HEK293 (cell line): ENCODE data around the gene KLK2.
A peak's percentile ranks its signal among the peaks of the same experiment; 100 is the strongest.

ENCODE experiments used
- CTCF ChIA-PET: fragments of 350-600 bp; formaldehyde crosslinking; extraction: SDS; loops from one replicate; lab custom pipeline; 2021; ENCODE audit warnings: antibody characterized with exemption; lab: Yijun Ruan, JAX
- POLR2A ChIA-PET: fragments of 300-600 bp; formaldehyde crosslinking; extraction: SDS; loops from one replicate; lab custom pipeline; 2020; ENCODE audit warnings: antibody characterized with exemption, inconsistent platforms; lab: Yijun Ruan, JAX
- H3K27ac ChIP-seq: fragments of 200-500 bp; sonication (Bioruptor generic); 2 replicates; pipeline ENCODE4 v1.5.1; 2014; ENCODE audit warnings: low read depth, low read length, control low read depth, inconsistent platforms; ENCODE audit errors: extremely low read depth
- H3K36me3 ChIP-seq, 2 experiments: fragments of 200-500 bp in 1 of 2; sonication (Bioruptor generic) in 1 of 2; 1 replicate in 1 of 2; 2 replicates in 1 of 2; pipeline ENCODE4 v1.5.1; 2014 to 2017; ENCODE audit warnings: inconsistent platforms in 2 of 2, low read length in 2 of 2; ENCODE audit not compliant: control insufficient read depth in 2 of 2, insufficient read depth in 1 of 2
- H3K4me1 ChIP-seq: fragments of 200-500 bp; sonication (Bioruptor generic); 2 replicates; pipeline ENCODE4 v1.5.1; 2014; ENCODE audit warnings: mild to moderate bottlenecking, low read length, inconsistent platforms; ENCODE audit not compliant: control insufficient read depth, insufficient read depth
- H3K4me3 ChIP-seq: 2 replicates; pipeline ENCODE4 v1.5.1; 2011; ENCODE audit warnings: low read depth, mild to moderate bottlenecking, control low read depth, low read length, moderate library complexity
- H3K9me3 ChIP-seq: fragments of 200-500 bp; sonication (Bioruptor generic); 2 replicates; pipeline ENCODE4 v1.5.1; 2014; ENCODE audit warnings: low read depth, low read length, inconsistent platforms; ENCODE audit not compliant: control insufficient read depth, insufficient read depth
- BCL11A ChIP-seq: fragments of 450-650 bp; formaldehyde crosslinking; IDR thresholded peaks from 2 replicates; pipeline ENCODE4 v1.5.1; 2016; ENCODE audit warnings: low read depth, missing biosample characterization, missing genetic modification characterization
- KLF16 ChIP-seq: fragments of 450-650 bp; formaldehyde crosslinking; IDR thresholded peaks from 2 replicates; pipeline ENCODE4 v1.5.1; 2017; ENCODE audit warnings: missing biosample characterization, missing genetic modification characterization
- PRDM10 ChIP-seq: fragments of 450-650 bp; formaldehyde crosslinking; IDR thresholded peaks from 2 replicates; pipeline ENCODE4 v1.5.1; 2016; ENCODE audit warnings: missing biosample characterization, missing genetic modification characterization
- YY2 ChIP-seq: fragments of 450-650 bp; formaldehyde crosslinking; IDR thresholded peaks from 2 replicates; pipeline ENCODE4 v1.5.1; 2016; ENCODE audit warnings: missing biosample characterization, missing genetic modification characterization
- ZFP37 ChIP-seq: fragments of 450-650 bp; formaldehyde crosslinking; IDR thresholded peaks from 2 replicates; pipeline ENCODE4 v1.5.1; 2016; ENCODE audit warnings: missing biosample characterization, missing genetic modification characterization
- ZNF146 ChIP-seq: fragments of 450-650 bp; formaldehyde crosslinking; IDR thresholded peaks from 2 replicates; pipeline ENCODE4 v1.5.1; 2016; ENCODE audit warnings: missing biosample characterization, missing genetic modification characterization
- ZNF221 ChIP-seq: fragments of 450-650 bp; formaldehyde crosslinking; IDR thresholded peaks from 2 replicates; pipeline ENCODE4 v1.5.1; 2017; ENCODE audit warnings: missing biosample characterization, missing genetic modification characterization, borderline replicate concordance
- ZNF239 ChIP-seq: fragments of 450-650 bp; formaldehyde crosslinking; IDR thresholded peaks from 2 replicates; pipeline ENCODE4 v1.5.1; 2016; ENCODE audit warnings: missing biosample characterization, missing genetic modification characterization
- ZNF510 ChIP-seq: fragments of 450-650 bp; formaldehyde crosslinking; IDR thresholded peaks from 2 replicates; pipeline ENCODE4 v1.5.1; 2018; ENCODE audit warnings: mild to moderate bottlenecking, missing genetic modification characterization, missing biosample characterization; ENCODE audit not compliant: insufficient replicate concordance
- ZNF513 ChIP-seq: fragments of 450-650 bp; IDR thresholded peaks from 2 replicates; pipeline ENCODE4 v1.5.1; 2018; ENCODE audit warnings: missing biosample characterization, missing genetic modification characterization
- ZNF621 ChIP-seq: fragments of 450-650 bp; formaldehyde crosslinking; IDR thresholded peaks from 2 replicates; pipeline ENCODE4 v1.5.1; 2017; ENCODE audit warnings: missing biosample characterization, missing genetic modification characterization

KLK2 gene

GRCh38 chr19:50861010-50861409 lies 12.2 kb upstream of the KLK2 start:
- CTCF ChIA-PET = interaction anchor here (0.6 kb wide), 1 partner anchor 154 kb away, joined by 3 read pairs; no protein-coding TSS in a partner anchor

GRCh38 chr19:50861496-50862286 lies 11.5 kb upstream of the KLK2 start:
- no peak for TF ChIP-seq ZNF621
- no peak for TF ChIP-seq ZNF221 (tag by site-specific recombination)
- ChIA-PET CTCF (interaction anchor here (0.6 to 0.8 kb wide), 2 partner anchors 46 to 155 kb away, joined by 3 to 4 read pairs; no protein-coding TSS in a partner anchor), POLR2A (interaction anchor here (1.0 kb wide), 1 partner anchor 57 kb away, joined by 3 read pairs; no protein-coding TSS in a partner anchor)
- Histone ChIP-seq H3K27ac (no peak overlapping the region), H3K4me1 (no peaks in the 10 kb centered on the region), H3K9me3 (no peaks in the 10 kb centered on the region), H3K4me3 (no peak overlapping the region), H3K36me3 (no peaks in the 10 kb centered on the region)

More at GRCh38 chr19:50861010-50861409, 12.2 kb upstream of the KLK2 start:
- Histone ChIP-seq H3K27ac (no peak overlapping the region), H3K9me3 (no peaks in the 10 kb centered on the region), H3K36me3 (no peaks in the 10 kb centered on the region), H3K4me1 (no peaks in the 10 kb centered on the region), H3K4me3 (no peak overlapping the region)
- TF ChIP-seq PRDM10 (tag by site-specific recombination) (0 out of 2 replicates have a peak, but pooled peaks have one; percentile 19), ZNF510 (tag by site-specific recombination) (no peak), ZNF239 (tag by site-specific recombination) (no peak), ZNF513 (tag by site-specific recombination) (no peak), ZFP37 (tag by site-specific recombination) (no peak), YY2 (tag by site-specific recombination) (no peak), KLF16 (tag by site-specific recombination) (no peak), ZNF146 (tag by site-specific recombination) (no peak)
- POLR2A ChIA-PET = interaction anchor here (1.0 kb wide), 1 partner anchor 56 kb away, joined by 3 read pairs; no protein-coding TSS in a partner anchor

- no peak overlapping the region for H3K4me3 ChIP-seq
- ChIA-PET CTCF (interaction anchor here (0.7 kb wide), 1 partner anchor 334 kb away, joined by 3 read pairs; no protein-coding TSS in a partner anchor), POLR2A (no interaction called here)
- no peak for TF ChIP-seq BCL11A
- TF ChIP-seq, all 188 proteins: peak for 0
- no peaks in the 10 kb centered on the region for H3K9me3 ChIP-seq
- H3K4me1 ChIP-seq = no peaks in the 10 kb centered on the region
- H3K27ac ChIP-seq = no peak overlapping the region
- no peaks in the 10 kb centered on the region for H3K36me3 ChIP-seq
Observed at GRCh38 chr19:50869479-50869878, 3.8 kb upstream of the KLK2 start.
